ENCODE data around the gene GJC3. TPM values are rescaled to one million over a fixed set of nuclear protein-coding genes. Genes with fewer than 3 reads are reported as not detected.
"Not testable (repeated sequence)": the region's sequence is repeated elsewhere in the genome, so short reads cannot be mapped to it uniquely, and the experiment has no call there.

The GJC3 gene
- total RNA-seq, 3 donors from 2014 or later (not counting 1 experiment from before 2014, with no cell fraction given) = not detected

- peaks cover under 1% of the 10 kb centered on the region for H3K27me3 ChIP-seq (ENCODE audit: control insufficient read depth, insufficient read depth, low read length)
- no peaks in the 10 kb centered on the region for H3K4me1 ChIP-seq (ENCODE audit: control insufficient read depth, insufficient read depth, low read length)
- Mint-ChIP-seq H3K4me3 (no peak overlapping the region), H3K4me1 (no peaks in the 10 kb centered on the region), H3K27me3 (ENCODE audit: low read depth in 2 of 2) (peaks cover 31 to 43% of the 10 kb centered on the region in 2 donors), H3K27ac (no peak overlapping the region), H3K9me3 (no peaks in the 10 kb centered on the region), H3K36me3 (no peaks in the 10 kb centered on the region)
- TF ChIP-seq, protein P1, sequence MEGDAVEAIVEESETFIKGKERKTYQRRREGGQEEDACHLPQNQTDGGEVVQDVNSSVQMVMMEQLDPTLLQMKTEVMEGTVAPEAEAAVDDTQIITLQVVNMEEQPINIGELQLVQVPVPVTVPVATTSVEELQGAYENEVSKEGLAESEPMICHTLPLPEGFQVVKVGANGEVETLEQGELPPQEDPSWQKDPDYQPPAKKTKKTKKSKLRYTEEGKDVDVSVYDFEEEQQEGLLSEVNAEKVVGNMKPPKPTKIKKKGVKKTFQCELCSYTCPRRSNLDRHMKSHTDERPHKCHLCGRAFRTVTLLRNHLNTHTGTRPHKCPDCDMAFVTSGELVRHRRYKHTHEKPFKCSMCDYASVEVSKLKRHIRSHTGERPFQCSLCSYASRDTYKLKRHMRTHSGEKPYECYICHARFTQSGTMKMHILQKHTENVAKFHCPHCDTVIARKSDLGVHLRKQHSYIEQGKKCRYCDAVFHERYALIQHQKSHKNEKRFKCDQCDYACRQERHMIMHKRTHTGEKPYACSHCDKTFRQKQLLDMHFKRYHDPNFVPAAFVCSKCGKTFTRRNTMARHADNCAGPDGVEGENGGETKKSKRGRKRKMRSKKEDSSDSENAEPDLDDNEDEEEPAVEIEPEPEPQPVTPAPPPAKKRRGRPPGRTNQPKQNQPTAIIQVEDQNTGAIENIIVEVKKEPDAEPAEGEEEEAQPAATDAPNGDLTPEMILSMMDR (IDR thresholded peaks at IDR 0.05) = no peak
- WGBS (ENCODE audit: insufficient coverage) = 93% methylated on average over 3 of the region's 3 CpGs
- no peak for DNase-seq
- no peak overlapping the region for H3K27ac ChIP-seq (ENCODE audit: low read length)
- no peak overlapping the region for H3K4me3 ChIP-seq (ENCODE audit: low read length)
- no peaks in the 10 kb centered on the region for H3K36me3 ChIP-seq (ENCODE audit: control insufficient read depth, insufficient read depth, low read length)
- no peak for ATAC-seq
- H3K9me3 ChIP-seq (ENCODE audit: control insufficient read depth, insufficient read depth, low read length) = peaks cover 4% of the 10 kb centered on the region
- intact Hi-C loops (cut with micrococcal nuclease) = no loop called here
These were observed 24.2 kb upstream of the GJC3 start for GRCh38 chr7:99953649-99954048.

- H3K27ac Mint-ChIP-seq = not testable (repeated sequence)
These were observed 23.2 kb upstream of the GJC3 start for GRCh38 chr7:99952649-99953048.

DNA sequence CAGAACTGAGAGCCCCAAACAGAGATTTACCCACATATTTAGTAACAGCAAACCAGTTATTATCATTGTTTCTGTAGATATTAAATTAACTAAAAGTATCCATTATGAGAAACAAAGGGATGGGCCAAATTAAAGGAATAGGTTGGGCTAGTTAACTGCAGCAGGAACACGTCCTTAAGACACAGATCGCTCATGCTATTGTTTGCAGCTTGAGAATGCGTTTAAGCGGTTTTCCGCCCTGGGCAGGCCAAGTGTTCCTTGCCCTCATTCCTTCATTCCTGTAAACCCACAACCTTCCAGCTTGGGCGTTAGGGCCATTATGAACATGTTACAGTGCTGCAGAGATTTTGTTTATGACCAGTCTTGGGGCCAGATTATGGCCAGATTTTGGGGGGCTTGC lies 21.4 kb upstream of the GJC3 start:
- H3K36me3 Mint-ChIP-seq; H3K27ac ChIP-seq (ENCODE audit: low read length); DNase-seq; H3K4me3 ChIP-seq (ENCODE audit: low read length); H3K27me3 ChIP-seq (ENCODE audit: control insufficient read depth, insufficient read depth, low read length); H3K4me1 Mint-ChIP-seq; H3K4me3 Mint-ChIP-seq; ATAC-seq; H3K4me1 ChIP-seq (ENCODE audit: control insufficient read depth, insufficient read depth, low read length); H3K9me3 Mint-ChIP-seq; intact Hi-C loops (cut with micrococcal nuclease); H3K36me3 ChIP-seq (ENCODE audit: control insufficient read depth, insufficient read depth, low read length); H3K9me3 ChIP-seq (ENCODE audit: control insufficient read depth, insufficient read depth, low read length); H3K27ac Mint-ChIP-seq: not testable (repeated sequence)
- 94% methylated on average over 6 of the region's 6 CpGs for WGBS (ENCODE audit: insufficient coverage)
- peaks cover 27 to 43% of the 10 kb centered on the region in 2 donors for H3K27me3 Mint-ChIP-seq (ENCODE audit: low read depth in 2 of 2)

More at GRCh38 chr7:99952649-99953048, 23.2 kb upstream of the GJC3 start:
- H3K9me3 ChIP-seq (ENCODE audit: control insufficient read depth, insufficient read depth, low read length); intact Hi-C loops (cut with micrococcal nuclease); H3K36me3 Mint-ChIP-seq; H3K27ac ChIP-seq (ENCODE audit: low read length); ATAC-seq; H3K4me3 Mint-ChIP-seq; H3K4me1 ChIP-seq (ENCODE audit: control insufficient read depth, insufficient read depth, low read length); H3K4me1 Mint-ChIP-seq; H3K4me3 ChIP-seq (ENCODE audit: low read length); H3K27me3 ChIP-seq (ENCODE audit: control insufficient read depth, insufficient read depth, low read length); H3K9me3 Mint-ChIP-seq; H3K36me3 ChIP-seq (ENCODE audit: control insufficient read depth, insufficient read depth, low read length); DNase-seq: not testable (repeated sequence)
- WGBS (ENCODE audit: insufficient coverage) = 90% methylated on average over 2 of the region's 4 CpGs
- H3K27me3 Mint-ChIP-seq (ENCODE audit: low read depth in 2 of 2) = peaks cover 32 to 46% of the 10 kb centered on the region in 2 donors

GRCh38 chr7:99949645-99950228 lies 20.3 kb upstream of the GJC3 start:
- peaks cover 4% of the 10 kb centered on the region for H3K9me3 ChIP-seq (ENCODE audit: control insufficient read depth, insufficient read depth, low read length)
- no peaks in the 10 kb centered on the region for H3K9me3 Mint-ChIP-seq
- peaks cover 20 to 36% of the 10 kb centered on the region in 2 donors for H3K27me3 Mint-ChIP-seq (ENCODE audit: low read depth in 2 of 2)
- H3K36me3 ChIP-seq (ENCODE audit: control insufficient read depth, insufficient read depth, low read length) = no peaks in the 10 kb centered on the region
- WGBS (ENCODE audit: insufficient coverage) = 23% methylated on average over 1 of the region's 3 CpGs
- H3K27me3 ChIP-seq (ENCODE audit: control insufficient read depth, insufficient read depth, low read length) = no peaks in the 10 kb centered on the region
- intact Hi-C loops (cut with micrococcal nuclease) = no loop called here
- ATAC-seq (no peak), DNase-seq (peak in 1 of 2 donors; percentile 41)
- H3K27ac ChIP-seq (ENCODE audit: low read length) = no peak overlapping the region
- H3K4me3 ChIP-seq (ENCODE audit: low read length) = no peak overlapping the region
- H3K27ac Mint-ChIP-seq = no peak overlapping the region
- no peaks in the 10 kb centered on the region for H3K36me3 Mint-ChIP-seq
- H3K4me1 ChIP-seq (ENCODE audit: control insufficient read depth, insufficient read depth, low read length) = no peaks in the 10 kb centered on the region
- H3K4me3 Mint-ChIP-seq = no peak overlapping the region
- H3K4me1 Mint-ChIP-seq = no peaks in the 10 kb centered on the region
- TF ChIP-seq, protein P1 (IDR thresholded peaks at IDR 0.05) = no peak

All from natural killer cell (primary cell).